K562 (cell line): ENCODE data around the gene TAS2R20. TPM values are rescaled to one million over a fixed set of nuclear protein-coding genes. Genes with fewer than 3 reads are reported as not detected.

ENCODE experiments used
- ATAC-seq: fragments of 200-7000 bp; cut with Tn5 transposase; 3 replicates; pipeline ENCODE4 v1.9.1; 2020; ENCODE audit warnings: moderate library complexity
- BruUV-seq: library from RNA; stranded (reverse); fragments of 400-500 nt; replicated peaks from 2 replicates; lab custom pipeline; 2021; lab: Mats Ljungman, UMichigan
- CTCF ChIA-PET: fragments of 300-600 bp; formaldehyde crosslinking; extraction: SDS; loops from one replicate; lab custom pipeline; 2021; ENCODE audit warnings: low intra/inter-chr PET ratio; lab: Yijun Ruan, JAX
- POLR2A ChIA-PET: fragments of 300-600, 350-650 bp; sonication (Branson Sonifier 250); formaldehyde crosslinking; extraction: SDS; loops from one replicate; lab custom pipeline; 2021; ENCODE audit warnings: antibody characterized with exemption, inconsistent platforms; lab: Yijun Ruan, JAX
- DNase-seq, 4 experiments: peaks; one replicate each; pipeline versions ENCODE4 v3.0.0 to v3.0.0-alpha.2; 2011 to 2018; ENCODE audit warnings: low spot score in 3 of 4, mixed read lengths in 3 of 4; ENCODE audit errors: extremely low read depth in 1 of 4
- FAIRE-seq: peaks from 2 replicates; lab custom pipeline; 2011; peaks lifted over from hg19 to GRCh38; lab: Jason Lieb, UNC
- H2AFZ ChIP-seq: 2 replicates; pipeline ENCODE4 v1.6.0; 2011; ENCODE audit warnings: low read depth, low read length, control low read depth, inconsistent platforms
- H3K27ac ChIP-seq: fragments of 200-600 bp; 3 replicates; pipeline ENCODE4 v1.8.0; 2011; ENCODE audit warnings: low read depth, mild to moderate bottlenecking, control low read depth, inconsistent platforms, low read length, moderate library complexity, mixed read lengths; ENCODE audit errors: extremely low read depth
- H3K27me3 ChIP-seq, 2 experiments: fragments of 300-600 bp in 1 of 2; 2 replicates in 1 of 2; 3 replicates in 1 of 2; pipeline versions ENCODE4 v1.6.0 to v1.8.0; 2011; ENCODE audit warnings: inconsistent platforms in 2 of 2, low read length in 2 of 2, mild to moderate bottlenecking in 1 of 2, mixed read lengths in 1 of 2, moderate library complexity in 1 of 2; ENCODE audit not compliant: control insufficient read depth in 2 of 2, insufficient read depth in 2 of 2
- H3K36me3 ChIP-seq: fragments of 300-600 bp; 3 replicates; pipeline ENCODE4 v1.8.0; 2011; ENCODE audit warnings: mild to moderate bottlenecking, low read length, inconsistent platforms; ENCODE audit not compliant: control insufficient read depth, insufficient read depth
- H3K4me1 ChIP-seq, 2 experiments: fragments of 200-600 bp in 1 of 2; replicated peaks in 1 of 2; 2 replicates in 1 of 2; 3 replicates in 1 of 2; pipeline versions ENCODE4 v1.5.1 to v1.8.0; 2011; ENCODE audit warnings: inconsistent platforms in 2 of 2, low read length in 2 of 2, mild to moderate bottlenecking in 1 of 2, mixed read lengths in 1 of 2, moderate library complexity in 1 of 2; ENCODE audit not compliant: control insufficient read depth in 2 of 2, insufficient read depth in 2 of 2
- H3K4me2 ChIP-seq: 2 replicates; pipeline ENCODE4 v1.6.1; 2011; ENCODE audit warnings: low read length, control low read depth, inconsistent platforms, mixed read lengths; ENCODE audit not compliant: insufficient read depth
- H3K4me3 ChIP-seq: fragments of 200-600 bp; sonication (generic), shearing (Covaris generic); 2 replicates; pipeline ENCODE4 v1.5.1; 2016; ENCODE audit warnings: control low read depth, inconsistent platforms
- H3K79me2 ChIP-seq: fragments of 200-600 bp; 3 replicates; pipeline ENCODE4 v1.8.0; 2011; ENCODE audit warnings: low read length, inconsistent platforms; ENCODE audit not compliant: control insufficient read depth, insufficient read depth
- H3K9ac ChIP-seq, 2 experiments: 2 replicates each; pipeline versions ENCODE4 v1.6.0 to v1.6.1; 2011; ENCODE audit warnings: low read depth in 2 of 2, low read length in 2 of 2, control low read depth in 1 of 2, inconsistent platforms in 1 of 2, mild to moderate bottlenecking in 1 of 2, mixed read lengths in 1 of 2; ENCODE audit not compliant: insufficient read depth in 1 of 2
- H3K9me1 ChIP-seq: one replicate; pipeline ENCODE4 v1.6.0; 2011; ENCODE audit warnings: inconsistent platforms, mild to moderate bottlenecking, low read length, moderate library complexity; ENCODE audit not compliant: control insufficient read depth, insufficient read depth
- H3K9me3 ChIP-seq: replicated peaks from 2 replicates; pipeline ENCODE4 v1.5.1; 2011; ENCODE audit warnings: low read depth, low read length, inconsistent platforms; ENCODE audit not compliant: control insufficient read depth, insufficient read depth
- H4K20me1 ChIP-seq: replicated peaks from 2 replicates; pipeline ENCODE4 v1.6.1; 2011; ENCODE audit warnings: low read length, inconsistent platforms, mixed read lengths; ENCODE audit not compliant: control insufficient read depth, insufficient read depth
- ATF2 ChIP-seq: sonication (generic); formaldehyde crosslinking; IDR thresholded peaks from 2 replicates; pipeline ENCODE4 v1.8.1; 2022; ENCODE audit warnings: missing genetic modification reagents
- CREB3L1 ChIP-seq: fragments of 450-650 bp; IDR thresholded peaks from 2 replicates; pipeline ENCODE4 v1.6.1; 2014; ENCODE audit warnings: low read depth, mild to moderate bottlenecking, moderate library complexity, borderline replicate concordance
- CREB5 ChIP-seq: fragments of 250-450 bp; sonication (Bioruptor Pico); IDR thresholded peaks from 2 replicates; pipeline ENCODE4 v1.5.0; 2020; ENCODE audit warnings: mild to moderate bottlenecking
- CTBP1 ChIP-seq: fragments of 450-650 bp; IDR thresholded peaks from 2 replicates; pipeline ENCODE4 v1.6.1; 2016; ENCODE audit warnings: borderline replicate concordance
- ID3 ChIP-seq, 2 experiments: fragments of 250-450 bp in 1 of 2; fragments of 450-650 bp in 1 of 2; sonication (Bioruptor Pico) in 1 of 2; IDR thresholded peaks; 2 replicates each; pipeline versions ENCODE4 v1.6.1 to v1.8.0; 2016 to 2021; ENCODE audit warnings: mild to moderate bottlenecking in 2 of 2, moderate library complexity in 2 of 2, missing compliant biosample characterization in 1 of 2, missing genetic modification characterization in 1 of 2
- KAT7 ChIP-seq: sonication (generic); formaldehyde crosslinking; IDR thresholded peaks from 2 replicates; pipeline ENCODE4 v1.8.0; 2022; ENCODE audit warnings: missing genetic modification reagents, mild to moderate bottlenecking, borderline replicate concordance
- SMARCB1 ChIP-seq: IDR thresholded peaks from 2 replicates; pipeline ENCODE4 v1.6.1; 2011; ENCODE audit warnings: improper control_type of control experiment, low read depth; ENCODE audit not compliant: insufficient read length
- ZBTB1 ChIP-seq: sonication (generic); formaldehyde crosslinking; IDR thresholded peaks from 2 replicates; pipeline ENCODE4 v1.8.1; 2023; ENCODE audit warnings: missing genetic modification reagents, low read depth, mild to moderate bottlenecking, borderline replicate concordance
- ZNF23 ChIP-seq: fragments of 250-450 bp; sonication (Bioruptor Pico); IDR thresholded peaks from 2 replicates; pipeline ENCODE4 v1.4.0; 2020; ENCODE audit warnings: mild to moderate bottlenecking
- ZNF644 ChIP-seq: fragments of 200-800 bp; sonication (Bioruptor generic); IDR thresholded peaks from 2 replicates; pipeline ENCODE4 v1.6.1; 2016; ENCODE audit warnings: low read depth, missing genetic modification characterization, missing compliant biosample characterization
- ZNF707 ChIP-seq: fragments of 250-450 bp; sonication (Bioruptor Pico); conservative IDR thresholded peaks from 2 replicates; pipeline ENCODE4 v1.8.0; 2022; ENCODE audit warnings: inconsistent platforms, mild to moderate bottlenecking, moderate library complexity
- WGBS: fragments of 100-300 bp; shearing (Covaris generic); methylation state at CpG from one replicate; pipeline ENCODE4 v1.1.6; 2016; ENCODE audit warnings: low coverage, mixed read lengths; ENCODE audit not compliant: insufficient coverage; ENCODE audit errors: missing lambda C conversion rate; 5-methylcytosine and 5-hydroxymethylcytosine counted together
- in situ Hi-C: fragments of 300-500 bp; cut with MboI; formaldehyde crosslinking; loops from 4 replicates; pipeline ENCODE4 v1.15.0; 2018; ENCODE audit warnings: inconsistent platforms, mixed read lengths
- intact Hi-C: fragments of 100-400 bp; cut with micrococcal nuclease; formaldehyde crosslinking; loops from 2 replicates; pipeline ENCODE4 v1.14.2; 2022
- polyA plus RNA-seq, 8 experiments: library from polyadenylated mRNA; depleted of rRNA in 4 of 8; stranded (reverse) in 5 of 8; unstranded in 3 of 8; fragments of >200 nt; fragmentation: Nextera tagmentation in 2 of 8; fragmentation: Illumina TruSeq in 1 of 8; extraction: Ambion mirVana in 2 of 8; extraction: Trizol in 1 of 8; gene quantifications; 2 replicates each; pipeline versions ENCODE4 v1.2.1 to v1.2.3, GENCODE V29; 2011 to 2014; ENCODE audit warnings: inconsistent platforms in 1 of 8, missing spikeins in 1 of 8
- total RNA-seq, 7 experiments: library from RNA; depleted of rRNA in 6 of 7; stranded (reverse); fragments of >200 nt in 6 of 7; fragmentation: Illumina TruSeq in 2 of 7; extraction: Trizol in 2 of 7; gene quantifications; 2 replicates each; pipeline versions ENCODE4 v1.2.1 to v1.2.3, GENCODE V29; 2011 to 2021; ENCODE audit warnings: low replicate concordance in 1 of 7
- TF ChIP-seq, protein P1 (sequence below): fragments of 250-450 bp; sonication (Bioruptor Pico); IDR thresholded peaks from 2 replicates; pipeline ENCODE4 v1.5.0; 2021; ENCODE audit warnings: mild to moderate bottlenecking, moderate library complexity

The TAS2R20 gene
- total and polyA plus RNA-seq, 9 of the 15 experiments (the other 6 are each of a cell fraction or from before 2014, with no cell fraction given) = 0.07 to 2.3 (median 0.77) TPM

DNA sequence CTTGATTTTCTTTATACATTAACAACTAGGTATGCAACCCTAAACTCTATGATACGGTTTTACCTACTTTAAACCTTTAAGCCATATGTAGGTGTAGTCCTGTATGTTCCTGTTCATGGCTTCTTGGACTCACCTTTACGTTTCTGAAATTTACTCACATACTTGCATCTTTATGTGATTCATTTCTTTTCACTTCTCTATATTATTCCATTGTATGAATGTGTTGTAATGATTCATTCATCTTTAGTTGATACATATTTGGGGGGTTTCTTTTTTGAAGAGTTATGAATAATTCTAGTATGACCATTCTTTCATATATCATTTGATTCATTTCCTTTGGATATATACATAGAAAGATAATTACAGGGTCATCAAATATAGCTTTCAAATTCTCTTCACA is 9.0 kb downstream of the TAS2R20 start:
- H3K79me2 ChIP-seq = no peaks in the 10 kb centered on the region
- no peak for ATAC-seq
- 96% methylated on average over 2 of the region's 2 CpGs for WGBS
- H3K4me2 ChIP-seq = no peak overlapping the region
- H3K4me3 ChIP-seq = no peak overlapping the region
- H3K36me3 ChIP-seq = peaks cover 3% of the 10 kb centered on the region; the same call in 1 of the 3 replicates
- H2AFZ ChIP-seq = no peak overlapping the region
- H3K9ac ChIP-seq = no peak overlapping the region
- FAIRE-seq = no peak
- H3K9me3 ChIP-seq = no peaks in the 10 kb centered on the region
- ChIA-PET POLR2A (no interaction called here), CTCF (no interaction called here)
- no TSS peak for BruUV-seq
- H3K9me1 ChIP-seq = no peaks in the 10 kb centered on the region
- no peak for DNase-seq
- in situ Hi-C loops = no loop called here
- H3K27ac ChIP-seq = no peak overlapping the region
- no peak for TF ChIP-seq ZNF644 (tag)
- no peak for TF ChIP-seq ZBTB1 (CRISPR knock-in tag)
- no peak for TF ChIP-seq SMARCB1
- no peak for TF ChIP-seq CREB3L1
- TF ChIP-seq ZNF23 = no peak
- no peak for TF ChIP-seq CTBP1
- no peak for TF ChIP-seq ATF2 (CRISPR knock-in tag)
- TF ChIP-seq, protein P1, sequence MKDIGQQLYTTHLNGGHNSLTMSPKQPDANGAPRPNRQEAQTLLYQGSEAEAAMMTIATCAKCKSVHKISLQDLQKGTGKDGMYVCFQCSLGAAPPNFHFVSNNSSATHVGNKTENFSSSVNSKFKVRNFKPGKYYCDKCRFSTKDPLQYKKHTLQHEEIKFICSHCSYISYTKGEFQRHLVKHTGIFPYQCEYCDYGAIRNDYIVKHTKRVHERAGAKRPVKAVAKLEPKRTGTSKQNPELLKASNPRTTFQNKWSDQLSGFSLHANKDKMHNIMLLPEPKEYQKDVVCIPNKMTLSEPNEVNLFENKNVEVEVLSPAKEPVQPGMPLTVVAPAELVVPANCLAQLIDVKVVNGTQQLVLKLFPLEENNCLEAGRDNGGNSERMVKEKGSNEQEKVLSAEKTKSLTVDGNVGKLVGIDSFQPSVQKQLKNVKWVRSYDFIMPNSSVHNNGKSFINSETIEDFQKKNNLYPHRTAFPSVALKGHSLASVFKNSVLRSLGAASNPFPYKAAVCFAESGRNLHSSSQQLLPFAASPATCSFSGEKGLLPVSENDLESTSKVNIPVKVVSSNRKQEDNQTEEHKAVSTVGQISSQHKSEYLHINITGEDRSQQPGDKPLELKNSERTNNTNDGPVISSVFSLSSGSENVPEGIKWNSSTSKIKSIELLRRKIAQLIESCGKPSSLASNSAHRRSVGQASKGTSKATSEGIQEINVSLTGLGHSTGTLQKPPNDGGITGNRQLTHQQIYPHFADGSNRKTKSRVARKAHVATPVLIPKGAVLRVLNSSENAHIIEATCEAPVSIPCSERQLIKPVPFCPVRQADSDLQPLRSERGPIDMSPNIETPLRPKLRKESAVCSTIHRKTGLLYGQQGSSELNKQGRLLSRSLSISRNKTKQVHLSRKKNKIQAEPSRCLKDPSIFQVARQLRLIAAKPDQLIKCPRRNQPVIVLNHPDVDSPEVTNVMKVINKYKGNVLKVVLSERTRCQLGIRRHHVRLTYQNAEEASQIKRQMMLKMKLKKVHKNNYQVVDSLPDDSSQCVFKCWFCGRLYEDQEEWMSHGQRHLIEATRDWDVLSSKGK (CRISPR knock-in tag) = no peak
- no peak for TF ChIP-seq ID3 (CRISPR knock-in tag; IDR thresholded peaks at IDR 0.05)
- TF ChIP-seq ID3 (tag; IDR thresholded peaks at IDR 0.05) = no peak
- TF ChIP-seq ZNF707 = no peak
- no peak for TF ChIP-seq CREB5
- TF ChIP-seq KAT7 (CRISPR knock-in tag) = no peak
- TF ChIP-seq, all 486 proteins: peak for 0
- intact Hi-C loops = no loop called here
- Histone ChIP-seq H4K20me1 (no peaks in the 10 kb centered on the region), H3K4me1 (no peaks in the 10 kb centered on the region), H3K27me3 (no peaks in the 10 kb centered on the region)
